HepG2 (cell line): Measurements from ENCODE around the gene APBB1. TPM values are rescaled to one million over a fixed set of nuclear protein-coding genes. Genes with fewer than 3 reads are reported as not detected.

Source experiments
- ATAC-seq: fragments of 200-7000 bp; cut with Tn5 transposase; 3 replicates; pipeline ENCODE4 v1.9.1; 2020; ENCODE audit warnings: mild to moderate bottlenecking, moderate library complexity
- BruUV-seq: library from RNA; stranded (reverse); fragments of 400-500 nt; replicated peaks from 2 replicates; lab custom pipeline; 2021; lab: Mats Ljungman, UMichigan
- CTCF ChIA-PET: fragments of 300-600 bp; formaldehyde crosslinking; extraction: SDS; loops from one replicate; lab custom pipeline; 2021; ENCODE audit warnings: low total read pairs, inconsistent platforms, low intra/inter-chr PET ratio; lab: Yijun Ruan, JAX
- POLR2A ChIA-PET: fragments of 350-600 bp; sonication (Branson Sonifier 250); formaldehyde crosslinking; loops from one replicate; lab custom pipeline; 2020; ENCODE audit warnings: antibody characterized with exemption, inconsistent platforms; lab: Yijun Ruan, JAX
- DNase-seq: peaks from one replicate; pipeline ENCODE4 v3.0.0-alpha.2; 2015; ENCODE audit warnings: low spot score
- FAIRE-seq: peaks from 3 replicates; lab custom pipeline; 2011; peaks lifted over from hg19 to GRCh38; lab: Jason Lieb, UNC
- H2AFZ ChIP-seq: one replicate; pipeline ENCODE4 v1.6.1; 2011; ENCODE audit warnings: low read length, inconsistent platforms
- H3K27ac ChIP-seq: fragments of 300-600 bp; 3 replicates; pipeline ENCODE4 v1.8.0; 2011; ENCODE audit warnings: mixed run types, mild to moderate bottlenecking, mixed read lengths, low read length, inconsistent platforms; ENCODE audit not compliant: insufficient read depth; ENCODE audit errors: extremely low read length
- H3K27me3 ChIP-seq, 2 experiments: fragments of 200-600 bp in 1 of 2; 2 replicates in 1 of 2; 3 replicates in 1 of 2; pipeline versions ENCODE4 v1.6.0 to v1.8.0; 2011; ENCODE audit warnings: low read length in 2 of 2, mild to moderate bottlenecking in 2 of 2, moderate library complexity in 2 of 2, inconsistent platforms in 1 of 2; ENCODE audit not compliant: insufficient read depth in 2 of 2, control insufficient read depth in 1 of 2
- H3K36me3 ChIP-seq, 2 experiments: fragments of 200-600 bp in 1 of 2; replicated peaks in 1 of 2; 2 replicates in 1 of 2; 3 replicates in 1 of 2; pipeline versions ENCODE4 v1.5.1 to v1.8.0; 2011; ENCODE audit warnings: low read length in 2 of 2, inconsistent platforms in 1 of 2; ENCODE audit not compliant: insufficient read depth in 2 of 2, control insufficient read depth in 1 of 2
- H3K4me1 ChIP-seq: 2 replicates; pipeline ENCODE4 v1.5.1; 2012; ENCODE audit warnings: low read length, inconsistent platforms; ENCODE audit not compliant: insufficient read depth
- H3K4me2 ChIP-seq: 2 replicates; pipeline ENCODE4 v1.6.0; 2011; ENCODE audit warnings: low read depth, low read length, inconsistent platforms
- H3K4me3 ChIP-seq, 3 experiments: fragments of 200-600 bp in 1 of 3; sonication (generic), shearing (Covaris generic) in 1 of 3; replicated peaks in 1 of 3; 2 replicates each; pipeline ENCODE4 v1.5.1; 2011 to 2016; ENCODE audit warnings: low read length in 3 of 3, inconsistent platforms in 2 of 3, low read depth in 2 of 3, mild to moderate bottlenecking in 2 of 3, control low read depth in 1 of 3, mixed read lengths in 1 of 3; ENCODE audit not compliant: insufficient read depth in 1 of 3
- H3K79me2 ChIP-seq: one replicate; pipeline ENCODE4 v1.6.1; 2011; ENCODE audit warnings: low read length, inconsistent platforms; ENCODE audit not compliant: insufficient read depth
- H3K9ac ChIP-seq: 2 replicates; pipeline ENCODE4 v1.6.0; 2011; ENCODE audit warnings: mild to moderate bottlenecking, low read depth, low read length, inconsistent platforms; ENCODE audit not compliant: insufficient read depth
- H3K9me3 ChIP-seq: 2 replicates; pipeline ENCODE4 v1.5.1; 2012; ENCODE audit warnings: mild to moderate bottlenecking, low read length
- H4K20me1 ChIP-seq: 2 replicates; pipeline ENCODE4 v1.6.0; 2011; ENCODE audit warnings: inconsistent platforms, mild to moderate bottlenecking, low read length, moderate library complexity; ENCODE audit not compliant: insufficient read depth
- DR1 ChIP-seq: sonication (generic); formaldehyde crosslinking; IDR thresholded peaks from 2 replicates; pipeline ENCODE4 v1.8.0; 2021; ENCODE audit warnings: mild to moderate bottlenecking, missing genetic modification reagents, inconsistent platforms
- KAT8 ChIP-seq: IDR thresholded peaks from 2 replicates; pipeline ENCODE4 v1.6.1; 2016; ENCODE audit warnings: missing genetic modification reagents, missing compliant biosample characterization
- NFYC ChIP-seq: IDR thresholded peaks from 2 replicates; pipeline ENCODE4 v1.6.1; 2016; ENCODE audit warnings: missing genetic modification reagents, missing compliant biosample characterization
- RFXANK ChIP-seq: IDR thresholded peaks from 2 replicates; pipeline ENCODE4 v1.6.1; 2016
- RNF2 ChIP-seq: fragments of 450-650 bp; conservative IDR thresholded peaks from 2 replicates; pipeline ENCODE4 v1.6.1; 2016; ENCODE audit warnings: low read depth
- TCF12 ChIP-seq, 2 experiments: fragments of 450-650 bp in 1 of 2; sonication (generic) in 1 of 2; formaldehyde crosslinking in 1 of 2; IDR thresholded peaks; 2 replicates each; pipeline versions ENCODE4 v1.6.1 to v1.8.0; 2017 to 2022; ENCODE audit warnings: antibody characterized with exemption in 1 of 2, mild to moderate bottlenecking in 1 of 2, missing genetic modification reagents in 1 of 2, moderate library complexity in 1 of 2
- U2AF1 ChIP-seq: fragments of 200-400 bp; formaldehyde crosslinking; optimal IDR thresholded peaks from 2 replicates; pipeline ENCODE3; 2017; ENCODE audit warnings: mild to moderate bottlenecking, low read depth, low read length
- ZNF605 ChIP-seq: sonication (generic); formaldehyde crosslinking; IDR thresholded peaks from 2 replicates; pipeline ENCODE4 v1.8.0; 2022; ENCODE audit warnings: mild to moderate bottlenecking, missing genetic modification reagents
- ZNF660 ChIP-seq: sonication (generic); formaldehyde crosslinking; IDR thresholded peaks from 2 replicates; pipeline ENCODE4 v1.5.1; 2020; ENCODE audit warnings: mild to moderate bottlenecking, low read depth, missing genetic modification reagents, borderline replicate concordance
- WGBS: methylation state at CpG from one replicate; pipeline ENCODE4 v1.1.6; 2017; ENCODE audit warnings: low lambda C conversion rate; 5-methylcytosine and 5-hydroxymethylcytosine counted together
- in situ Hi-C: cut with HindIII; loops from 2 replicates; pipeline ENCODE4 v1.10.0; 2017; ENCODE audit warnings: low pct_unique_long_range_greater_than_20kb; ENCODE audit not compliant: extremely low pct_ligation_motif_present
- intact Hi-C: fragments of 100-400 bp; cut with micrococcal nuclease; formaldehyde crosslinking; loops from one replicate; pipeline ENCODE4 v1.10.0; 2022; ENCODE audit not compliant: unreplicated experiment
- polyA plus RNA-seq, 8 experiments: library from polyadenylated mRNA; depleted of rRNA in 3 of 8; stranded (reverse) in 7 of 8; unstranded in 1 of 8; fragments of >200 nt; fragmentation: Illumina TruSeq in 4 of 8; extraction: Trizol in 4 of 8; gene quantifications; 2 replicates each; pipeline versions ENCODE4 v1.2.1 to v1.2.3, GENCODE V29; 2011 to 2016; ENCODE audit warnings: low read depth in 4 of 8, missing spikeins in 1 of 8, mixed read lengths in 1 of 8; ENCODE audit not compliant: insufficient read depth in 1 of 8
- total RNA-seq, 5 experiments: library from RNA; depleted of rRNA; stranded (reverse); fragments of >200 nt; fragmentation: Illumina TruSeq; extraction: Trizol; gene quantifications; 2 replicates each; pipeline ENCODE4 v1.2.3, GENCODE V29; 2016; ENCODE audit warnings: low read depth in 1 of 5
- TF ChIP-seq, protein P1 (sequence below): sonication (generic); formaldehyde crosslinking; IDR thresholded peaks from 2 replicates; pipeline ENCODE4 v1.5.1; 2020; ENCODE audit warnings: mild to moderate bottlenecking, missing genetic modification reagents, moderate library complexity
- TF ChIP-seq, protein P2 (sequence below): sonication (generic); formaldehyde crosslinking; IDR thresholded peaks from 2 replicates; pipeline ENCODE4 v1.4.0; 2020; ENCODE audit warnings: missing genetic modification reagents
- TF ChIP-seq, protein P3 (sequence below): sonication (generic); formaldehyde crosslinking; IDR thresholded peaks from 2 replicates; pipeline ENCODE4 v1.4.0; 2020; ENCODE audit warnings: missing genetic modification reagents, borderline replicate concordance

APBB1 gene
- total and polyA plus RNA-seq, 2 of the 13 experiments (the other 11 are each of a cell fraction or from before 2014, with no cell fraction given) = 1.7 to 3.5 TPM

DNA sequence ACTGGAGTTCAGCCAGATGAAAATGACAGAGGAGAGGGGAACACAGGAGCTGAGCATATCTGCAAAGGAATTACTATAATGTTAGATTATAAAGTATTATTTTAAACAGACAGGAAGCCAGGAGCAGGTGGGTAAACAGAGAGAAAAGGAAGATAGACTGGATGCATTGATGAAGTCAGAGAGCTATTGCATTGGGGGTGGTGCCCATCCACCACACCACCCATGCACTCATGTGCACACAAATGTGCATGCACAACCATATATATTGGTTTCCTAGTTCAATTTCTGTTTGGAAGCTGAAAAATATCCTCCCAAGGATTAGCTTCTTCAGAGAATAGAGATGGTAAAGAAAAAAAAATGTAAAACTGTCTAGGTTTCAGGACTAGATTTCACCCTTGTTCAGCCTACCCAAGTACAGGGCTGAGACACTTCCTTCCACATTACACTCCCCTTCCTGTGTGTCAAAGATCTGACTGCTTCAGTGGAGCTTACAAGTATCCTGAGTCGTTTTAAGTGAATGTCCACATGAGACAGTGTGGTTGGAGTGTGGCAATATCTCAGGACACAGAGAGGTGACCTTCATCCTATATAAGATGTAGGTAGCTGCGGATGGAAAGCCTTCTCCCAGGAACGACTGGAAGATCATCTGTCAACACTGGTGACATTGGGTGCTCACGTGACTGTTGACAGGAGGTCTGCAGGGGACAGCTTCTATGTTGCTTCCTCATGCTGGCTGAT lies 40.8 kb downstream of the APBB1 start:
- Histone ChIP-seq H3K4me3 (no peak overlapping the region), H2AFZ (no peak overlapping the region), H4K20me1 (no peaks in the 10 kb centered on the region), H3K9me3 (no peaks in the 10 kb centered on the region), H3K36me3 (no peaks in the 10 kb centered on the region), H3K27ac (no peak overlapping the region), H3K79me2 (no peaks in the 10 kb centered on the region), H3K27me3 (peaks cover 1 to 8% of the 10 kb centered on the region in 2 experiments; a peak in 2 of 5 replicates), H3K4me1 (no peaks in the 10 kb centered on the region), H3K9ac (no peak overlapping the region), H3K4me2 (no peak overlapping the region)
- intact Hi-C loops (no loop called here), in situ Hi-C loops (no loop called here)
- FAIRE-seq (no peak), DNase-seq (no peak), ATAC-seq (no peak)
- no TSS peak for BruUV-seq
- WGBS = 0% methylated on average over 4 of the region's 4 CpGs
- no peak for TF ChIP-seq DR1
- no peak for TF ChIP-seq TCF12 (IDR thresholded peaks at IDR 0.05)
- TF ChIP-seq TCF12 (CRISPR knock-in tag; IDR thresholded peaks at IDR 0.05) = no peak
- TF ChIP-seq, protein P1, sequence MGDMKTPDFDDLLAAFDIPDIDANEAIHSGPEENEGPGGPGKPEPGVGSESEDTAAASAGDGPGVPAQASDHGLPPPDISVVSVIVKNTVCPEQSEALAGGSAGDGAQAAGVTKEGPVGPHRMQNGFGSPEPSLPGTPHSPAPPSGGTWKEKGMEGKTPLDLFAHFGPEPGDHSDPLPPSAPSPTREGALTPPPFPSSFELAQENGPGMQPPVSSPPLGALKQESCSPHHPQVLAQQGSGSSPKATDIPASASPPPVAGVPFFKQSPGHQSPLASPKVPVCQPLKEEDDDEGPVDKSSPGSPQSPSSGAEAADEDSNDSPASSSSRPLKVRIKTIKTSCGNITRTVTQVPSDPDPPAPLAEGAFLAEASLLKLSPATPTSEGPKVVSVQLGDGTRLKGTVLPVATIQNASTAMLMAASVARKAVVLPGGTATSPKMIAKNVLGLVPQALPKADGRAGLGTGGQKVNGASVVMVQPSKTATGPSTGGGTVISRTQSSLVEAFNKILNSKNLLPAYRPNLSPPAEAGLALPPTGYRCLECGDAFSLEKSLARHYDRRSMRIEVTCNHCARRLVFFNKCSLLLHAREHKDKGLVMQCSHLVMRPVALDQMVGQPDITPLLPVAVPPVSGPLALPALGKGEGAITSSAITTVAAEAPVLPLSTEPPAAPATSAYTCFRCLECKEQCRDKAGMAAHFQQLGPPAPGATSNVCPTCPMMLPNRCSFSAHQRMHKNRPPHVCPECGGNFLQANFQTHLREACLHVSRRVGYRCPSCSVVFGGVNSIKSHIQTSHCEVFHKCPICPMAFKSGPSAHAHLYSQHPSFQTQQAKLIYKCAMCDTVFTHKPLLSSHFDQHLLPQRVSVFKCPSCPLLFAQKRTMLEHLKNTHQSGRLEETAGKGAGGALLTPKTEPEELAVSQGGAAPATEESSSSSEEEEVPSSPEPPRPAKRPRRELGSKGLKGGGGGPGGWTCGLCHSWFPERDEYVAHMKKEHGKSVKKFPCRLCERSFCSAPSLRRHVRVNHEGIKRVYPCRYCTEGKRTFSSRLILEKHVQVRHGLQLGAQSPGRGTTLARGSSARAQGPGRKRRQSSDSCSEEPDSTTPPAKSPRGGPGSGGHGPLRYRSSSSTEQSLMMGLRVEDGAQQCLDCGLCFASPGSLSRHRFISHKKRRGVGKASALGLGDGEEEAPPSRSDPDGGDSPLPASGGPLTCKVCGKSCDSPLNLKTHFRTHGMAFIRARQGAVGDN (CRISPR knock-in tag) = no peak
- TF ChIP-seq NFYC (CRISPR knock-in tag) = no peak
- no peak for TF ChIP-seq KAT8
- no peak for TF ChIP-seq ZNF605 (CRISPR knock-in tag)
- TF ChIP-seq, protein P2, sequence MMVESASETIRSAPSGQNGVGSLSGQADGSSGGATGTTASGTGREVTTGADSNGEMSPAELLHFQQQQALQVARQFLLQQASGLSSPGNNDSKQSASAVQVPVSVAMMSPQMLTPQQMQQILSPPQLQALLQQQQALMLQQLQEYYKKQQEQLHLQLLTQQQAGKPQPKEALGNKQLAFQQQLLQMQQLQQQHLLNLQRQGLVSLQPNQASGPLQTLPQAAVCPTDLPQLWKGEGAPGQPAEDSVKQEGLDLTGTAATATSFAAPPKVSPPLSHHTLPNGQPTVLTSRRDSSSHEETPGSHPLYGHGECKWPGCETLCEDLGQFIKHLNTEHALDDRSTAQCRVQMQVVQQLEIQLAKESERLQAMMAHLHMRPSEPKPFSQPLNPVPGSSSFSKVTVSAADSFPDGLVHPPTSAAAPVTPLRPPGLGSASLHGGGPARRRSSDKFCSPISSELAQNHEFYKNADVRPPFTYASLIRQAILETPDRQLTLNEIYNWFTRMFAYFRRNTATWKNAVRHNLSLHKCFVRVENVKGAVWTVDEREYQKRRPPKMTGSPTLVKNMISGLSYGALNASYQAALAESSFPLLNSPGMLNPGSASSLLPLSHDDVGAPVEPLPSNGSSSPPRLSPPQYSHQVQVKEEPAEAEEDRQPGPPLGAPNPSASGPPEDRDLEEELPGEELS (CRISPR knock-in tag) = no peak
- no peak for TF ChIP-seq ZNF660
- TF ChIP-seq, protein P3, sequence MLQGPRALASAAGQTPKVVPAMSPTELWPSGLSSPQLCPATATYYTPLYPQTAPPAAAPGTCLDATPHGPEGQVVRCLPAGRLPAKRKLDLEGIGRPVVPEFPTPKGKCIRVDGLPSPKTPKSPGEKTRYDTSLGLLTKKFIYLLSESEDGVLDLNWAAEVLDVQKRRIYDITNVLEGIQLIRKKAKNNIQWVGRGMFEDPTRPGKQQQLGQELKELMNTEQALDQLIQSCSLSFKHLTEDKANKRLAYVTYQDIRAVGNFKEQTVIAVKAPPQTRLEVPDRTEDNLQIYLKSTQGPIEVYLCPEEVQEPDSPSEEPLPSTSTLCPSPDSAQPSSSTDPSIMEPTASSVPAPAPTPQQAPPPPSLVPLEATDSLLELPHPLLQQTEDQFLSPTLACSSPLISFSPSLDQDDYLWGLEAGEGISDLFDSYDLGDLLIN (CRISPR knock-in tag) = no peak
- no peak for TF ChIP-seq RNF2
- no peak for TF ChIP-seq RFXANK (CRISPR knock-in tag)
- TF ChIP-seq U2AF1 = no peak
- ChIA-PET CTCF (interaction anchor here (1.1 to 2.6 kb wide), 3 partner anchors 66 to 328 kb away, joined by 5 to 28 read pairs (median 23); no protein-coding TSS in a partner anchor), POLR2A (interaction anchor here (1.6 kb wide), 1 partner anchor 66 kb away, joined by 15 read pairs; no protein-coding TSS in a partner anchor)
